HG02973 (cell line): ENCODE data around the gene SMAD4.
"Not testable (repeated sequence)": the region's sequence is repeated elsewhere in the genome, so short reads cannot be mapped to it uniquely, and the experiment has no call there.

Experiments
- ATAC-seq: cut with Tn5 transposase; IDR thresholded peaks from one replicate; pipeline ENCODE4 v1.9.1; 2021; ENCODE audit warnings: moderate library complexity; ENCODE audit not compliant: unreplicated experiment

SMAD4 gene

GRCh38 chr18:51108330-51108729, 78.3 kb downstream of the SMAD4 start:
- ATAC-seq = no peak

DNA sequence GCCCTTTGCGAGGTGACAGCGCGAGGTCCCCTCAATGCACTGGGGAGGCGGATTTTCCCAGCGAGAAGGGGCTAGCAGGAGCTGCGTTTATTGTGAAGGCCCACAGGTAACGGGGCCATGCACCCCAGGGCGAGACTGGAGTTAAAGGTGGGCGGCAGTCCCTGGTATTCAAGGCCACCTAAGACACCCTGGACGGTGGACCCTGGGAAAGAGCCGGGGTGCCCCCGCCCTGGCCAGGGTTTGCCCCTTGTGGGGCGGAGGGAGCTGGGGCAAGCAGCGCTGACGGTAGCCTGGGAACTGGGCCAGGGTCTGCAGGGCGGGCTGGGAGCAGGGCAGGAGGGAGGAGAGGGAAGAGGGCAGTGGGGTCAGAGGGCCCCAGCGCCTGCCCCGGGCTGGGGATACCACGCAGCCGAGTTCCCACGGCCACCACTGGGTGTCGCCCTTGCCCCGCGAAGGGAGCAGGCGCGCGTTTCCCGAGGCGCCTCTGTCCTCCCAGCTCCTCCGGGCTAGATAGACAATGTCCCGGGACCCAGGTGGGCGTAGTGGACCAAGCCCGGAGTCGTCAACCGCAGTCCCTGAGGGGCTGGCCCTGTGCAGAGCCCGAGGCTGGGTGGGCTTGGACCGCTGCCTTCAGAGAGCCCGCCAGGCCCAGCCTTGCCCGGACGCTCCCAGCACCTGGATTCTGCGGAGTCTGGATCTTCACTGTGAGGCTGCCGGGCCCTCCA, 80.2 kb downstream of the SMAD4 start:
- ATAC-seq = peak; percentile 84

DNA sequence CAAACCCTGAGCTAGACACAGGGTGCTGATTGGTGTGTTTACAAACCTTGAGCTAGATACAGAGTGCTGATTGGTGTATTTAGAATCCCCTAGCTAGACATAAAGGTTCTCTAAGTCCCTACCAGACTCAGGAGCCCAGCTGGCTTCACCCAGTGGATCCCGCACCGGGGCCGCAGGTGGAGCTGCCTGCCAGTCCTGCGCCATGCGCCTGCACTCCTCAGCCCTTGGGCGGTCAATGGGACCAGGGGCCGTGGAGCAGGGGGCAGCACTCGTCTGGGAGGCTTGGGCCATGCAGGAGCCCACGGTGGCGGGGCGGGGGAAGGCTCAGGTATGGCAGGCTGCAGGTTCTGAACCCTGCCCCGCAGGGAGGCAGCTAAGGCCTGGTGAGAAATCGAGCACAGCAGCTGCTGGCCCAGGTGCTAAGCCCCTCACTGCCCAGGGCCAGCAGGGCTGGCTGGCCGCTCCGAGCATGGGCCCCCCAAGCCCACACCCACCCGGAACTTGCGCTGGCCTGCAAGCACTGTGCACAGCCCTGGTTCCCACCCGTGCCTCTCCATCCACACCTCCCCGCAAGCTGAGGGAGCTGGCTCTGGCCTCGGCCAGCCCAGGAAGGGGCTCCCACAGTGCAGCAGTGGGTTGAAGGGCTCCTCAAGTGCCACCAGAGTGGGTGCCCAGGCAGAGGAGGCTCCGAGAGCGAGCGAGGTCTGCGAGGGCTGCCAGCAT, 81.8 kb downstream of the SMAD4 start:
- ATAC-seq = not testable (repeated sequence)

- not testable (repeated sequence) for ATAC-seq
Measured at GRCh38 chr18:51116996-51117395, 87.0 kb downstream of the SMAD4 start.

DNA sequence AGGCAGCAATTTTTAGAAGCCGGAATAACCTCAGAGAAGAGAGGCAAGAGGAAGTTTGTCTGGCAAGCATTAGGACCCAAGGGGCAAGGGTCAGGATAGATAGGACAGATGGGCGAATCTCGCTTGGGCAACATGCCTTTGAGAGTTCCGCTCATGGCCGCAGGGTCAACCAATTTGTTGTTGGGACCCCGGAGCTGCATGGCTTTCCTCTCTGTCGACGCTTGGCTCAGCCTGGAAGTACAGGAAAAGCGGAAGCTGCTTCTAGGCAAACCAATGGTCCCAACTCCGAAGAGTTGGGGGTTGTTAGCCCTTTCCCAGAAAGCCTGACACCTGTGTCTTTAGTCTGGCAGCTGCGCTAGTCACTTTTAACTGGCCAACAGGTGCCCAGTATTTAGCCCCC, 89.5 kb downstream of the SMAD4 start:
- not testable (repeated sequence) for ATAC-seq

- ATAC-seq = not testable (repeated sequence)
Measured at GRCh38 chr18:51119976-51120375, 90.0 kb downstream of the SMAD4 start.

GRCh38 chr18:51120809-51121596, 91.0 kb downstream of the SMAD4 start:
- ATAC-seq = no peak

- ATAC-seq = no peak
Measured at GRCh38 chr18:51121597-51121857, 91.5 kb downstream of the SMAD4 start.

DNA sequence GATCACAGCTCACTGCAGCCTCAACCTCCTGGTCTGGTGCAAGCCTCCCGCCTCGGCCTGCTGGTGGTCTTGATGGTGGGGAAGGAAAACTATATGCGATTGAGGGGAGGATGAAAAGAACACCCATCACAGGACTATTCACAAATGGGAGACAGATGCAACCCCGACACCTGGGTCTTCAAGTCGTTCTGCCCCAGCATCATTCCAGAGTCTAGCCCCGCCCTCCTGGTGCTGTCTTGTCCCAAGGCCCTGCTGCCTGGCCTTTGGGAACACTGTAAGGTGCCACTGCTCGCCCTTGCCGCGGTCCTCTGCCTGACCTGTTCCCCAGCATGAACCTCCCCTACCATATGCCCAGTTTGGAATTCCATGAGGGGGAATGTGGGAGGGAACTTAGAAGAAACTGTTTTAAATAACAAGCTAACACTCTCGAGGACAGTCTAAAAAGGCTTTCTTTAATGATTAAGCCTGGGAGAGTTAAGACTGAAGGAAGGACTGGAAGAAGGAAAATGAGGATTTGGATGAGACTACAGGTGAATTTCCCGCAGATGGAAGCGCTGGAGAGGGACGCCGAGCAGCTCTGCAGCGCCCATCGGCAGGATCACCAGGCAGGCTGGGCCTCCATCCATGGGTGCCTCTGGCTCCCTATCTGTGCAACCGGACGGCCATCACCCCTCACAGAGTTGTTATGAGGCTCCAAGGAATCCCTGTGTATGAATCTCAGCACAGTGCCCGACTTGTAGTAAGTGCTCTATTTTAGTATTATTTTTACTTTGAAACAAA, 92.4 kb downstream of the SMAD4 start:
- no peak for ATAC-seq

DNA sequence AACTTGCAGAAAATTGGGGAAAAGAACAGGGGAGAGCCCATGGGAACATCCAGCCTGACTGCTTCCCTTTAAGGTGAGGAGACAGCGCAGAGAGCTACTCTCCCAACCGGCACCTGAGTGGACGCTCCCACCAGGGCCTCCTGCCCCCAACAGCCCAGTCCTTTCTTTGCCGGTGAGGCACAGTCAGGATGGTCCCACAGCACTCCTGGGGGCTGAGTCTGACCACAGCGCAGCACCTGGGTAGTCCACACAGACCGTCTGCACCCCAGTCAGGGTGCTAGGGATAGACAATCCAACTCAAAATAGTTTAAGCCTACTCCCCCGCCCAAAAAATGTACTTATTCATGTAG, 93.0 kb downstream of the SMAD4 start:
- ATAC-seq = no peak

DNA sequence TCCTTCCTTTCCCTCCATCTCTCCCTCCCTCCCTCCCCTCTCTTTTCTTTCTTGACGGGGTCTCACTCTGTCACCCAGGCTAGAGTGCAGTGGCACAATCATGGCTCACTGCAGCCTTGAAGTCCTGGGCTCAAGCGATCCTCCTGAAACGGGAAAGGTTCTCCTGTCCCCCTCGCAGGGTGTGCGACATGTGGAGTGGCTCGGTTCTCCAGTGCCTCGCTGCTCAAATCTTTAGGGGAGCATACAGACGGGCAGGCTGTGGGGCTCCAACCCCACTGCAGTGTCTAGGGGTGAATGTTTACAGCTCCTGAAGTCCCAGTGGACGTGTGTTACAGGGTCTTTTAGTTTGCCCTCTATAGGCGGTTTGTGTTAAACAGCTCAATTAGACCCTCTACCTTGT, 93.5 kb downstream of the SMAD4 start:
- no peak for ATAC-seq

GRCh38 chr18:51123936-51124486, 94.0 kb downstream of the SMAD4 start:
- no peak for ATAC-seq

- ATAC-seq = no peak
Measured at GRCh38 chr18:51125976-51126375, 96.0 kb downstream of the SMAD4 start.

DNA sequence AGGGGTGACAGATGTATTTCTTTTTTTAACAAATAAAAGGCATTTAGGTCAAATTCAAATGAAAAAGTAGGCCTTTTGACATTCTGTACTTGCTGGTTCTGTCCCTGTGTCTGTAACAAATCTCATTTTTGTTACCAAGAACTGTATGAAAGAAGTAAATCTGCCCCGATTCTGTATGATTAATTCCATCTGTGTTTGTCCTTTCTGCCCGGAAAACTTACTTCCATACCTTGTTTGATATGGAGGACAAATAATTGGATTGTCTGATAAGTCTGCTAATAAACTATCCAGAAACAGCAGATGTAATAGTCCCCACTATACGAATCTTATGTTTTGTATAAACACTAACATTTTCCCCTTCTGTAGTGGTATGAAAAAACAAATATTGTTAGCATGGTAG, 97.7 kb downstream of the SMAD4 start:
- no peak for ATAC-seq

DNA sequence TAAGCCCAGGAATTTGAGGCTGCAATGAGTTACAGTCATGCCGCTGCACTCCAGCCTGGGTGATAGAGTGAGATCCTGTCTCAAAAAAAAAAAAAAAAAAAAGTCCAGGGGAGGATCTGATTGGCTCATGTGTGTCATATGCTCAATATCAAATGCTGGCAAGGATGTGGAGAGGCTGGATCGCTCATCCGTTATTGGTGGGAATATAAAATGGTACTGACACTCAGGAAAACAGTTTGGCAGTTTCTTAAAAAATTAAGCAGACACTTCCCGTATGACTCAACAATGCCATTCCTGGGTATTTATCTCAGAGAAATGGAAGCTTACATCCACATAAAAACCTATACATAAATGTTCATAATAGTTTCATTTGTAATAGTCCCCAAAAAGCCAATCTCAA, 98.5 kb downstream of the SMAD4 start:
- no peak for ATAC-seq

GRCh38 chr18:51132256-51132935, 102.4 kb downstream of the SMAD4 start:
- ATAC-seq = no peak

DNA sequence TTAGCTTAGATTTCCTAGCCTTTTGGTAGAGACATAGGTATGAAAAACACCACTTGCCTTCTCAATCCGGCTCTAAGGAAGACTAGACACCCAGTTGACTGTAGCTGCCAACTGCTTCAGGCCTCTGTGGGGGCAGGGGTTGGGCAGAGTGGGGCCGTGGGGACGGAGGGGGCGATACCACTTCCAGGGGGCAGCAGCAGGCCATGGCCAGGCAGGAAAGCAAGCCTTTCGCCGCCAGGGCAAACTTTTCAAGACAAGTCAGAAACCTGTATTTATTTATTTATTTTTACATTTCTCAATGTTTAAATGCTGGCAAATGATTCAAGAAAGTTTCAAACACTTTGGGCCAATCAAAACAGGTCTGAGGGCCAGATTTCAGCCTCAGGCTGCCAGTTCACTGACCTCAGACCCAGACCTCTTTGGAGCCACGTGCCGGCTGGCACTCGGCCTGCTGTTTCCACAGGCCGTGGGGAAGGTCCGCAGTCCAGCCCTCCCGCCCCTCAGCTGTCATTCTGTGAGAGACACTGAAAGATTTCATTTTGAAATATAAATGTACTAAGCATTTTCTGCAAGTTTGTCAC, 103.7 kb downstream of the SMAD4 start:
- no peak for ATAC-seq
